ENCODE results near the gene B3GNT8. TPM values are rescaled to one million over a fixed set of nuclear protein-coding genes. Genes with fewer than 3 reads are reported as not detected.
A peak's percentile ranks its signal among the peaks of the same experiment; 100 is the strongest.
"Not testable (repeated sequence)": the region's sequence is repeated elsewhere in the genome, so short reads cannot be mapped to it uniquely, and the experiment has no call there.

B3GNT8 gene
- total RNA-seq (2021; ENCODE audit: unreplicated experiment) = 0.10 TPM
- polyA plus RNA-seq (2012; ENCODE audit: insufficient read length) = not detected
- Bru-seq, nascent RNA = percentile 28 among the genes with signal in this experiment
- BruChase-seq, experiment 1, labeled RNA remaining after a 2-hour chase = percentile 26 among the genes with signal in this experiment
- BruChase-seq, experiment 2, labeled RNA remaining after a 6-hour chase = percentile 21 among the genes with signal in this experiment
- long read RNA-seq = 0 reads

- Histone ChIP-seq H3K36me3 (ENCODE audit: control insufficient read depth, insufficient read depth, low read length) (no peaks in the 10 kb centered on the region), H3K4me1 (ENCODE audit: control insufficient read depth, insufficient read depth, low read length) (no peaks in the 10 kb centered on the region), H3K27ac (ENCODE audit: low read length) (no peak within 1 kb of the TSS), H3K9me3 (ENCODE audit: control insufficient read depth, insufficient read depth, low read depth, low read length) (no peaks in the 10 kb centered on the region), H3K4me3 (ENCODE audit: low read depth in 2 of 2, low read length in 2 of 2) (no peak within 1 kb of the TSS), H3K27me3 (ENCODE audit: control insufficient read depth, insufficient read depth, low read length) (no peaks in the 10 kb centered on the region)
- no TSS peak for BruUV-seq (replicated peaks)
- in situ Hi-C loops (cut with HindIII; ENCODE audit: low pct_unique_long_range_greater_than_20kb, low sequenced_read_pairs) (no loop called here), intact Hi-C loops (cut with micrococcal nuclease; ENCODE audit: unreplicated experiment) (no loop called here)
- TF ChIP-seq REST (IDR thresholded peaks at IDR 0.05; ENCODE audit: insufficient read depth in 1 of 2, low read depth in 2 of 2, low read length in 1 of 2) (no peak), CTCF (IDR thresholded peaks at IDR 0.05) (no peak), TCF7L2 (IDR thresholded peaks at IDR 0.05; ENCODE audit: low read depth, low read length) (no peak), SIN3A (IDR thresholded peaks at IDR 0.05; ENCODE audit: borderline replicate concordance, insufficient read depth, low read depth, low read length) (no peak), POLR2AphosphoS5 (IDR thresholded peaks at IDR 0.05; ENCODE audit: low read depth, low read length) (no peak)
- ATAC-seq (peak; percentile 57), DNase-seq (ENCODE audit: low read depth, low spot score) (no peak)
- ChIA-PET POLR2A (no interaction called here), CTCF (no interaction called here)
These were observed at the start of gene B3GNT8 for GRCh38 chr19:41426952-41427646. TSS of gene B3GNT8 (minus strand) at chr19:41427374. CDS start at chr19:41426778, 596 bp downstream.

GRCh38 chr19:41476583-41476982 is 49.4 kb upstream of the B3GNT8 start:
- H3K27me3 ChIP-seq (ENCODE audit: control insufficient read depth, insufficient read depth, low read length) = peaks cover 3% of the 10 kb centered on the region
- H3K4me3 ChIP-seq (ENCODE audit: low read depth in 2 of 2, low read length in 2 of 2) = no peak overlapping the region
- no peaks in the 10 kb centered on the region for H3K9me3 ChIP-seq (ENCODE audit: control insufficient read depth, insufficient read depth, low read depth, low read length)
- no peak for ATAC-seq
- no peak overlapping the region for H3K27ac ChIP-seq (ENCODE audit: low read length)
- TF ChIP-seq POLR2AphosphoS5 (IDR thresholded peaks at IDR 0.05; ENCODE audit: low read depth, low read length) (no peak), REST (IDR thresholded peaks at IDR 0.05; ENCODE audit: insufficient read depth in 1 of 2, low read depth in 2 of 2, low read length in 1 of 2) (no peak), CTCF (IDR thresholded peaks at IDR 0.05) (no peak), TCF7L2 (IDR thresholded peaks at IDR 0.05; ENCODE audit: low read depth, low read length) (no peak), SIN3A (IDR thresholded peaks at IDR 0.05; ENCODE audit: borderline replicate concordance, insufficient read depth, low read depth, low read length) (no peak)
- intact Hi-C loops (cut with micrococcal nuclease; ENCODE audit: unreplicated experiment) (no loop called here), in situ Hi-C loops (cut with HindIII; ENCODE audit: low pct_unique_long_range_greater_than_20kb, low sequenced_read_pairs) (no loop called here)
- no TSS peak for BruUV-seq (replicated peaks)
- POLR2A ChIA-PET = interaction anchor here (0.7 kb wide), 1 partner anchor 208 kb away, joined by 3 read pairs; no protein-coding TSS in a partner anchor
- DNase-seq (ENCODE audit: low read depth, low spot score) = no peak
- CTCF ChIA-PET = no interaction called here
- H3K4me1 ChIP-seq (ENCODE audit: control insufficient read depth, insufficient read depth, low read length) = no peaks in the 10 kb centered on the region
- no peaks in the 10 kb centered on the region for H3K36me3 ChIP-seq (ENCODE audit: control insufficient read depth, insufficient read depth, low read length)

GRCh38 chr19:41463257-41464256 is 36.4 kb upstream of the B3GNT8 start:
- H3K27me3 ChIP-seq (ENCODE audit: control insufficient read depth, insufficient read depth, low read length); H3K27ac ChIP-seq (ENCODE audit: low read length); H3K36me3 ChIP-seq (ENCODE audit: control insufficient read depth, insufficient read depth, low read length); CTCF ChIA-PET; DNase-seq (ENCODE audit: low read depth, low spot score); H3K4me3 ChIP-seq (ENCODE audit: low read depth in 2 of 2, low read length in 2 of 2); BruUV-seq (replicated peaks); H3K4me1 ChIP-seq (ENCODE audit: control insufficient read depth, insufficient read depth, low read length); ATAC-seq; POLR2A ChIA-PET; H3K9me3 ChIP-seq (ENCODE audit: control insufficient read depth, insufficient read depth, low read depth, low read length); in situ Hi-C loops (cut with HindIII; ENCODE audit: low pct_unique_long_range_greater_than_20kb, low sequenced_read_pairs): not testable (repeated sequence)
- intact Hi-C loops (cut with micrococcal nuclease; ENCODE audit: unreplicated experiment) = loop anchor here (10.0 kb wide), 1 partner anchor 81 kb away; no protein-coding TSS in a partner anchor
